ENCODE data around the gene SMIM45.
A peak's percentile ranks its signal among the peaks of the same experiment; 100 is the strongest.

SMIM45 gene

DNA sequence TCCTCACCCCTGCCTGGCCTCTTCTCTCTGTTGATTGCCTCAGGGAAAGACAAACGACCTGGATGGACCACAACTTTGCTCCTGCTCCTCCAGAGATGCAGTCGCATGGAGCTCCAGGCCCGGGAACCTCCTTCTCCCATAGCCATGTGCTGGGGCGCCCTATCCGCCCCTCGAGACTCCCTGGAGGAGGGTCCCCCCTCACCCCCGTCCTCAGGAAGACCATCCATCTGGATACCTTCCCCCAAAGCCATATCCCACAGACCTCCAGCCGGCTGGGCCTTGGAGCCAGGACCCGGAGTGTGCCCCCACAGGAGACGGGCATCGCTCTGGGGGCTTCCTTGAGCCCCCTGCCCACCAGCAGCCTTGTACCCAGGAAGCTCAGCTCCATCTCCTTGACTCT is 19.5 kb downstream of the SMIM45 start:
- no peak for DNase-seq

DNA sequence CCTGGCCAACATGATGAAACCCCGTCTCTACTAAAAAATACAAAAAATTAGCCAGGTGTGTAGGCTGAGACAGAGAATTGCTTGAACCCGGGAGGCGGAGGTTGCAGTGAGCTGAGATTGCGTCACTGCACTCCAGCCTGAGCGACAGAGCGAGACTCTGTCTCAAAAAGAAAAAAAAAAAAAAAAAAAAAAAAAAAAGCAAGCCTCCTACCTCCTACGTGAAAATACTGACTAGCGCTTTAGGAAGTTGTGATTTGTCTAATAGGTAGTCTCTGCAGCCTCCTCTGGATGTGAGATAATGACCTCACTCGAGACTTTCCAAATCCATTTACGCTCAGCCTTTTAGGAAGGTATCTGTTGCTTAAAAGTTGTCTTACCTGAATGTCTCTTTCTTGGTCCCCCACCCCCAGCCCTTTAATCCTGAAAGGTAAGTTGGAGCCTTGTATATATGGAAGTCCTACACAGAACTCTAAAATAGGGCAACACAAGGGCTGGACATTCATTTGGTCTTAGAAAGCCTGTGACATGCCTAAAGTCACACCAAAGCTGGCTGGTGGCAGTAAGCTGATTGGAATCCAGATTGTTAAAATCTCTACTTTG is 22.8 kb downstream of the SMIM45 start:
- DNase-seq, result no peak

DNA sequence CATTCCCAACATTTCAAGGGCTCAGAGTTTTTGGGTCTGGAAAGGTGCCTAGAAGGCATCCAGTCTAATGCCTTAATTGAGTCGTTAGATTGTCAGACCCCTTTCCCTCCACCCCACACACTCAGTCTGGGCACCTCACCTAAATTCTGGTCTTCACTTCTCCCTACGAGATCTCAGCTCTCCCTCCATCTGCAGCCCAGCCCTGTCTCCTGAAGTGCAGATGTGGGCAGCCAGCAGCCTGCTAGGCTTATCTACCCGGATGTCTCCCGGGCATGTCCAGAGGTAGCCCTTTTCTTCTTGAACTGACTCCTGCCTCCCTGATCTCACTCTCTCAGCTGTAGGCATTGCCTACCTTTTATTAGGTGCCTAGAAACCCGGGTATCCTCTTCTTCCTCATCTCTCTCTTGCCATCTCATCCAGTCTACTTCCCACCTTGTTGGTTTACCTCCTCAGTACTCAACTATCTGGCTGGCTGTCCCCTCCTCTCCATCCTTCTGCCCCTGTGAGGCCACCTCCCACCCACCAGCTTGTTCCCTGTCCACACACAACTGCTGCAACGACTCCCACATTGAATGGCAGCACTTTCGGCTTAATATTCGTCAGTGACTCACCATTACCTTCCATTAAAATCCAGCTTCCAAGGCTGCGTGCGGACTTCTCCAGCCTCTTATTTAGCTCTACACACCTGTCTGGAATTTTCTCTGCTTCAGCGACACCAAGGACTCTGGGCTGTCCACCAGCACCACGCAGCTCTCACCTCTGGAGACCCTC is 23.5 kb downstream of the SMIM45 start:
- DNase-seq, result no peak

DNA sequence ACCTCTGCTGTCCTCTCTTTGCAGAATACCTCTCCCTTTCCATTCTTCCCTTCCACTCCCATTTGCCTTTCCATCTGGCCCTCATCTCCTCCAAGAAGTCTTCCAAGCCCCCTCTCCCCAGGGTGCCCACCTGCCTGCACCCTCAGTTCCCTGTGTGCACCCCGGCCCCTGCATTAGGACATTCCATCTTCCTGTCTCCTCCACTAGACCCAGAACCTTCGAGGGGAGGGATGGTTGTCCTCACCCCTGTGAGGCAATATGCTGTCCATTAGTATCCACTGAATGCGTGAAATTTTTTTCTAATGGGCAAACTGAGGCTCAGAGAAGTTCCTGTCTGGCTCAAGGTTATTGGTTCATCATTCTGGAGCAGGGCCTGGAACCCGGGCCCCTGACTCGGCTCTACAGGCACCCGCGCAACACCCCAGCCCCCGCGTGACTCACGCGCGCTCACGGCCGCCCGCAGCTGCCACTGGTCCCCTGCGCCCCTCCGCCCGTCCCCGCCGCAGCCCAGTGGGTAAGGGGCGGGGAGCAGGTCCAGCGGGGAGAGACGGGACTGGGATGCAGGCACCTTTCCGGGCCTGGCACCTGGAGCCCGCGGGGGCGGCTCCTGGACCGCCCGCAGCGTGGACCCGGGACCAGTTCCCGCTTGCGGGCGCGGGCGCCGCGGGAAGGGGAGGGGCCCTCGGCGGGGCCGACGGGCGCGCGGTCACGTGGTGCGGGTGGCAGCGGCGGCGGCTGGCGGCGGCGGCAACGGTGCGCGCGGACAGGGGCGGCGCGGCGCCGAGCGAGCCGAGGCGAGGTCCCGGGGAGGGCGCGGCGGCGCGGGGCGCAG is 24.3 kb downstream of the SMIM45 start:
- DNase-seq, result peak; percentile 13

DNA sequence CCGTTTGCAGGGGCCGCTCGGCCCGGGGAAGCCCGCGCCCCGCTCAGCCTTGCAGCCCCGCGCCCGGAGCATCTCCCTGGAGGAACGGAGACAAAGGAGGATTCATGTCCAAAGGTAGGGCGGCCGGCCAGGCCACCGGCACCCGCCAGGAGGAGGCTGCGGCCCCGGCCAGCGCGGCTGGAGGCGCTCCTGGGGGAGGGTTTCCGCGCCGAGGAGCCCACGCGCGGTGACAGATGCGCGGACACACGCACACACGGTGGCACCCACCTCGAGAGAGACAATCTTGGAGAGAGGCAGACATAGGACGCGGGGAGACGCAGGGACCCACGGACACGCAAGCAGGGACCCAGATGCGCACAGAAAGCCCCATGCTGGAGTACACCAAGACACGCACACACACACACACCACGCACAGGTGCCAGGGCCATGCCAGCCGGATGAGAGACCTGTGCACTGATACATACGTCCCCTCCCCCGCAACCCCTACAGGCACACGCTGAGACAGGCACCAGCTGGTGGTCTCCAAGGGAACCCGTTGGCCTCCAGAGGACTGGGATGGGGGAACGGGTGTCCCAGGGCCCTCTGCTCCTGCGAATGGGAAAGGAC is 25.1 kb downstream of the SMIM45 start:
- DNase-seq, result peak in 1 of 2 experiments; percentile 60

DNA sequence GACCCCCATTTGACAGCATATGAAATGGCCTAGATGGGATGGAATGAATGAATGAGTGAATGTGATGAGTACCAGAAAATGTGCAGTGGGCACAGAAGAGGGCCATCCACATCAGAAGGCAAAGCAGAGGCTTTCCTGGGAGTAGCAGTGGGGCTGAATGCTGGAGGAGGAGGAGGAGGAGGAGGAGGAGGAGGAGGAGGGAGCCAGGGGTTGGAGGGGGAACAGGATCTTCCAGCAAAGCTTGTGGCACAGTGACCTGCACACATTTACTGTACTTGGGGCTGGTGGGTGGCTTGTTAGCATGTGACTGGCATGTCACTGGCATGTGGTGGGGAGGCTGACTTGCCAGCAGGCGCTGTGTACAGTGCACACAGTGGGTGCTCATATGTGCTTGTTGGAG is 26.8 kb downstream of the SMIM45 start:
- DNase-seq, result no peak

DNA sequence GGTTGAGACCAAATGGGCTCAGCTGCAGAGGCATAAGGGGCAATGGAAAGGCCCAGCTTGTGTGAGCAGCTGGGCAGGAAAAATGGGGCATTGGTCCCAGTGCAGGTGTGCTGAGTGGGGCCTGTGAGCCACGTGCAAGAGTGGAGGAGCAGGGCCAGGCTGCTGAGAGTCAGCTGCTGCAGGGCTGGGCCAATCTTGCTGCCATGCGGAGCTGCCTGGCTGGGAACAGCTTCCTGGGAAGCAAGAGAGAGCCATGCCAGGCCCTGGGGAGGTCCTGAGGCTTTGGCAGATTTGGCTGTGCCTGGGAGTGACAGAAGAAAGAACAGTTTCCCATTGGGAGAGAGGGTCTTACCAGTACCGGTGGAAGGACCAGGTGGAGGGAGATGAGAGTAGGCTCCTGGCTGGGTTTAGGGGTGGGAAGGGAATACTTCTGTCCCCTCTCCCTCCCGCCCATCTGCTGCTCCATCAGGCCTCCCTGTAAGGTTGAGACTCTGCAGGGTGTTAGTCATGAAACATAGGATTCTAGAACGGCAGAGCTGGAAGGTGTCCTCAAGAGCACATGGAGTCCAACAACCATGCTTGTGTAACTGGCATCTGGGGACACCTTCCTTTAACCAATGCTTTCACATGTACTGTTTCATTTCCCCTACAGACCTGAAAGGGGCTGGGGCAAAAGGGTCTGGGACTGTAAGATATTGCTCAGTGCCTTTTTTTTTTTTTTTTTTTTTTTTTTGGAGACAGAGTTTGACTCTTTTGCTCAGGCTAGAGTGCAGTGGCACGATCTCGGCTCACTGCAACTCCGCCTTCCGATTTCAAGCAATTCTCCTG is 27.7 kb downstream of the SMIM45 start:
- DNase-seq, result no peak

DNA sequence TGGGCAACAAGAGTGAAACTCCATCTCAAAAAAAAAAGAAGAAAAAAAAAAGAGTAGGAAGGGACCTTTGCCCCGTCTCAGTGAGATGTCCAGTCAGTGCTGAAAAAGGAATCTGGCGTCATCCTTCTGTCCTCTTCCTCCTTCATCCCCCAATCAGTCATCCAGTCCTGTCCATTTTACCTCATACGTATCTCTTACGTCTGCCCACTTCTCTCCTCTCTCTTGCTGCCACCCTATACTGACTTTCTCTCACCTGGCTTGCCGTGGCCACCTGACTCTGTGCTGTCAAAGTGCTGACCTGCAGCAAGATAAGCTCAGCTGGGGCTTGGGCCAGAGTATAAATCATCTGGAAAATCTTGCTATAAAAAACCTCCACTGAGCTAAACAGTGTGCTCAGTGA is 30.9 kb downstream of the SMIM45 start:
- DNase-seq, result no peak

DNA sequence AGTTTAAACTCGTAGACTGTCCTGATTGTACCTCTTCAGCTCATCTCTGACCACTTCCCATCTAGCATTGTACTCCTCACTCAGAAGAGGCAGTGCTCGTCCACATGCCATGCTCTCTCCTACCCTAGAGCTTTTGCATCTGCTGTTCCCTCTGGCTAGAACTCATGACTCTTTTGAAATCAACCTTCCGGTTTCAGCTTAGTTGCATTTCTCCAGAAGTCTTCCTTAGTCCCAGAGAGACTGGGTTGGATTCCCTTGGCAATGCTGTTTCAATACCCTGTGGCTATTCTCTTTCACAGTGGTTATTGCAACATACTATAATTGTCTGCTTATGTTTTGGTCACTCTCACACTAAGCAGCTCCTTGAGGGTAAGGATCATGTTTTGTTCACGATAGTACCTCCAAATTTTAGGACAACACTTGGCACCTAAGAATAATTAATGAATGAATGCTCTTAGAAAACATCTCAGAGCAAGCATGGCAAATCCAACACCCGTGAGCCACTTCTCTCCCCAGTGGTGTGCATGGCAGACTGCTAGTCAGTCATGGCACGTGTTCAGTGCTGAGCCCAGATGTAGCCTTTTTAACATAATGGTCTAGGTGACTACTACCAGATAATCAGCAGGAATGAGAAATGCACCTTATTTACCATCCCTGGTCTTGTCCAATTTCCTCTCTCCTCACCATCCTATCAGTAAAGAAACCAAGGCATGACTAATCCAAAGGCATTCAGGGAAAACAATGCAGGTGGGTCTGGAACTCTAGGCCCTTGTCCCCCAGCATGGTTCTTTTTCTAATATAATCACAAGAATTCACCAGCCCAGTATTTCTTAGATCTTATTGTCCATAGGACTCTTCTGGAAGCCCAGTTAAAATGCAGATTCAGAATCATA is 31.8 kb downstream of the SMIM45 start:
- DNase-seq, result no peak

DNA sequence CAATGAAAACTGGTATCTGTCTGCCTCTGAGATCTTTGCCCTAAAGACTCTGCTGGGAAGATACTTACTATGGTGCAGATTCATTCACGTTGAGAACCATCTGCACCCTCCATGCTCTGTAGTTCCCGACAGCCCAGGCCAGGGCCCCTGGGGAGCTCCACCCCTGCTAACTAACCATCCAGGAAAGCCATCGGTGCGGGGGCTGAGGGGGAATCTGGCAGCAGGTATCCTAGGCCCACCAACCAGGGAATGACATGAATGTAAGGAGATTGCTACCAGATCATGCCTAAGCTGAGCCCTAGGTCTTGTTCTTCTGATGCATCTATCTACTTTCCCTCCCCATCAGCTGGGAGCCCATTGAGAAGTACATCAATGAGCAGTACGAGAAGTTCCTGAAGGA is 35.3 kb downstream of the SMIM45 start:
- DNase-seq, result no peak

DNA sequence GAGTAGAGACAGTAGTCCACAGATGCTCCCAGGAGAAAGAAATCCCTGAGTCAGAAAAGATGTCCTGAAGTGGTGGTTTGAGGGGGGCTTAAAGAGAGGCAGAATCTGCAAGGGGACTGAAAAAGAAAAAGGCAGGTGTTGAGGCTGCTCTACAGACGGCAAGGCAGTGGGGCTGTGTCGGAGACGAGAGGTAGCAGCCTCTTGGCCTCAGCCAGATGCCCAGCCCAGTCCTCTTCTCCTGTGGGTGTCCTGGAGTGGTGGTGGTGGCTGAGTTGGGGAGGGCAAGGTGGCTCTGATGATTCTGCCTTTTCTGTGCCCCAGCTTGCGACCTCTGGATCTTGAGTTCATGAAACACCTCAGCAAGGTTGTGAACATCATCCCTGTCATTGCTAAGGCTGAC is 37.3 kb downstream of the SMIM45 start:
- DNase-seq, result no peak

DNA sequence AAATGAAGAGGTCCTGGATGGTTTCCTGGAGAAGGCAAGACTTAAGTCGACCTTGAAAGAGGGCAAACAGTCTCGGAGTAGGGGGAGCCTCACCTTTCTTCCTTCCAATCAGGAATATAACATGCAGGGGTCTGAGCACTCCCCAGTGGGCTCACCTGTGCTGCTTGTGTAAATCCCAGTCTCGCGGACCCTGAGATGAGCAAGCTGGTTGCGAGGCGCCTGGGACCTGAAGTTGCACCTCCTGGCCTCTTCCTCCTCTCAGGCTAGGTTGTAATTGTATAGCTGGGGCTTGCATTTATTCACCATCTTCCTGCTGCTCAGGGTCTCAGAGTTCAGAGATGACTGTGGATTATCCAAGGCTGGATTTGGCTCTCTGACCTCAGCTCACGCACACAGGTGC is 39.2 kb downstream of the SMIM45 start:
- DNase-seq, result no peak

DNA sequence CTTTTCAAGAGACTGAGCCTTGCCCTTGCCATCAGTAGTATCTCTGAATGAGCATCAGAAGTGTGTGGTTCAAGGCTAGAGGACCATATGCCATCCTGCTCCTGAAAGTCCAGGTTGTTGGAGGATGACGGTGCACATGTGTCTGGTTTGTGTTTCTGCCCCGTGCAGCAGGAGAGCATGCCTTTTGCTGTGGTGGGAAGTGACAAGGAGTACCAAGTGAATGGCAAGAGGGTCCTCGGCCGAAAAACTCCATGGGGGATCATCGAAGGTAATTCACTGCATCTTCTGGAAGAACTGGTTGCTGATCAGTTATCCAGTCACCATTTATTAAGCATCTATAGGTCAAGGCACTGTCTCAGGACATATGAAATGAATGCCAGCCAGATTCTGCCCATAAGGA is 40.5 kb downstream of the SMIM45 start:
- no peak for DNase-seq

DNA sequence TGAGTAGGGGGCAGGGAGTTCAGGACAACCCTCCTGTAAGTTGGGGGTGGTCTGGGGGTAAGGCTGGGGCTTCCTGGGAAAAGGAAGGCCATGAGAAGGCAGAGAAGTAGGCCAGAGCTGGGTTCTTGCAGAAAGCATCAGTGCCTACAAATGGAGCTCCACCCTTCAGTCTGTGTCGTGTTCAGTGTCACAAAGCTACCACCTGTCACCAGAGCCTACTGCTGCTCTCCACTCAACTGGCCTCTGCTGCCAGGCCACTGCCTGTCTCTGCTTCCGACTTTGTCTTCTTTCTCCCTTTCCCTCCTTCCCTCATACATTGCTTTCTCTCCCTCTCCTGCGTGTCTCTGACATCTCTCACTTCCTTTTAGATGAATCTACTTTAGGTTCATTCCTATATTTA is 43.3 kb downstream of the SMIM45 start:
- DNase-seq, result no peak

DNA sequence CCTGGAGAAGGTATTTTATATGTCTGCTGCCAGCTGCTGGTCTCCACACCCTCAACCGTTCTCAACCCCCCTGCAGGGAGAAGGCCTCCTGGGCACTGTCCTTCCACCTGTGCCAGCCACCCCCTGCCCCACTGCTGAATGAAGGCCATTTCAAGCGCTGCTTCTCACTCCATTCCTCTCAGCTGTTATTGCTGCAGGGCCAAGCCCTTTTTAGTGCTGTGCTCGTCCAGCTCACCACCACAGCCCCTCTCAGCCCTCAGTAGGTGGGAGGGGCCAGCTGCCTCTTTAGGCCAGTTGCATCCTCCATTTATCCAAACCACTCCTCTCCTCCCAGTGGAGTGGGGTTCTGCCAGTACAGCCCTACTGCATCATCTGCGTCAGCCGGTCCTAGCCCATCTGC is 44.9 kb downstream of the SMIM45 start:
- no peak for DNase-seq

DNA sequence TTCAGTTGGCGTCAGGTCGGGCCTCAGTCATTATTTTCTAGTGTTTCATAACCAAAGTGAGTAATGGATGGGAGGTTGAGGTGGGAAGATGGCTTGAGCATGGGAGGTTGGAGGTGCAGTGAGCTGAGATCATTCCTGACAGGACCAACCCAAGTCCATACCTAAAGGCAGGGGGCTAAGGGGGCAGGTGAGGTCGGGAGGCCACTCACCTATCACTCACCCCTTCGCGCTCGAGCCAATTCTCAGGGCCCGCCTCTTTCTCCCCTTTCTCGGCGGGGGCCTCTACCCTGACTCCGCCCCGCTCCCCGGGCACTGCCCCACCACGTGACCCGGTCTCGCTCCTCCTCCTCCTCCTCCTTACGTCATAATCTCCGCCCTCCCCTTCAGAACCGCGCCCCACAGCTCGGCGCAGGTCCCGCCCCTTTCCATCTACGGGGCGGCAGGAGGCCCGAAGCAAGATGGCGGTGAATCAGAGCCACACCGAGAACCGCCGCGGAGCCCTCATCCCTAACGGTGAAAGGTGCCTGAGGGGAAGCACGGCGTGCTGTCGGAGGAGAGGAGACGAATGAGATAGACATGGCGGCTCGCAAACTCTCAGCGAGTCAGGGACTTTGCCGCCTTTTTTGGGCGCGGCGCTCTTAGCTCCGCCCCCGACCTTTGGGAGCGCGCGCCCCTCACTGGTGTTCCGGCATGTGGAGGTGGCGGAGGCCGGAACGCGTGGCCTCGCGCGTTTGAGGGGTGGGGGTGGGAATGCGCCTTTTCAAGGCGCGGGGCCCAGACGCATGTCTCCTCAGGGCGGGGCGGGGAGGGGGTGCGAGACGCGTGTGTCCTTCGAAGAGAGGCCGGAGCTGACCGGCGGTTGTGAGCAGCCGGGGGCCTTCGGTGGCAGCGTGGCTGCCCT is 46.7 kb downstream of the SMIM45 start, which contains the start of gene WBP2NL:
Gene WBP2NL, plus strand, starts transcription at position 428 of the 901 bp plus-strand sequence. Its CDS starts 31 bp downstream, at position 459.
- peak; percentile 64 to 74 for DNase-seq

DNA sequence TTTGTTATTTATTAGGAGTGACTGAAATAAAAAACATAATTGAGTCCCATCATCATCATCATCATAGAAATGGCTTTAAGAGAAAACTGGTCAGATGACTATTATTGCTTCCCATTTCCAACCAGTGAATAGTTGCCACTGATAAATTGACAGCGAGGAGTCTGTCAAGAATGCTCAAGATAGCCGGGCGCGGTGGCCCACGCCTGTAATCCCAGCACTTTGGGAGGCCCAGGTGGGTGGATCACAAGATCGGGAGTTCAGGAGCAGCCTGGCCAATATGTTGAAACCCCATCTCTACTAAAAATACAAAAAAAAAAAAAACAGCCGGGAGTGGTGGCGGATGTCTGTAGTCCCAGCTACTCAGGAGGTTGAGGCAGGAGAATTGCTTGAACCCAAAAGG is 48.5 kb downstream of the SMIM45 start:
- DNase-seq, result no peak

DNA sequence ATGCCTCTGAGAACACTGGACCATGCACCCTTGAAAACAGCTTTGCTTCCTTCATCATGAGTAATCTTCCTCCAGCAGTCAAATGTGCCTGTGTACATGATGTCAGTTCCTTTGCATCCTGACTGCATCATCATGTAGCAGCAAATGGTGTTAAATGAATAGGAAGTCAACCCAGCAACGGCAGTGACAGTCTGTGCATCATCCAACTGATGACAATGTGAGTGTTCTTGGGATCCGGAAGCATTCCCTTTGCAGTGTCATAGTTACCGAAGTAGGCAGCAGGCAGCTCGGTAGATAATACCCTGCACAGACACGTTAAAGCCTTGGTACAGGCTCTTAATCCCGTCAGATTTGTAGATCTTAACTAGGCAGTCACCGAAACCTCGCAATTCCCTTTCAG is 49.2 kb downstream of the SMIM45 start:
- DNase-seq, result no peak

DNA sequence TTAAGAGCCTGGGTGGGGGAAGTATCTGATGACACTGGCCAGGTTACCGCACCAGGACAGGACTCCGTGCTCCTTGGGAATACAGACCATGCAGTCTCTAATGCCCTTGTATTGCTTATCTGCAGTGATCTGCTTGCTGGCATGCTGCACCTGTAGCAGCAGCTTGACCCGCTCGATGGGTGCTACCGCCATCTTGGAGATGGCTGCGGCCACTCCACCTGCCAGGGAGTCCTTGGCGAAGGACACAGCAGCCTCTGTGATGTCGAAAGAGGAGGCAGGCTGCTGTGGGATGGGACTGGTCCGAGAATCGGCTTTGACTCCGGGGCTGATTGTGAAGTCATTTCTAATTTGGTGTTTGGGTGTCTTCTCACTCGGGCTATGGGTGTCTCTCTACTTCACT is 49.8 kb downstream of the SMIM45 start:
- DNase-seq, result no peak

DNA sequence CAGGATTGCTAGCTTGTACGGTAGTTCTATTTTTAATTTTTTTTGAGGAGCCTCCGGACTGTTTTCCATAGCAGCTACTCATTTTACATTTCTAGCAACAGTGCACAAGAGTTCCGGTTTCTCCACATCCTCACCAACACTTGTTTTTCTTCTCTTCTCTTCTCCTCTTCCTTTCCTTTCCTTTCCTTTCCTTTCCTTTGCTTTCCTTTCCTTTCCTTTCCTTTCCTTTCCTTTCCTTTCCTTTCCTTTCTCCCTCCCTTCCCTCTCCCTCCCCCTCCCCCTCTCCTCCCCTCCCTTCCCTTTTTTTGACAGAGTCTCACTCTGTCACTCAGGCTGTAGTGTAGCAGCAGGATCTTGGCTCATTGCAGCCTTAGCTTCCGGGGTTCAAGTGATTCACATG is 56.0 kb downstream of the SMIM45 start:
- no peak for DNase-seq
